ENCODE measurements around the gene RAX. TPM values are rescaled to one million over a fixed set of nuclear protein-coding genes. Genes with fewer than 3 reads are reported as not detected.

RAX gene
- total and polyA plus RNA-seq, 2 donors (not counting 1 experiment from before 2014, with no cell fraction given): not detected

- DNase-seq (ENCODE audit: low read depth in 2 of 2): no peak
- TF ChIP-seq CTCF (conservative IDR thresholded peaks at IDR 0.05 in 1 of 2, IDR thresholded peaks at IDR 0.05 in 1 of 2; ENCODE audit: low read depth in 1 of 2, low read length in 2 of 2): no peak
- no peak for TF ChIP-seq EZH2 (IDR thresholded peaks at IDR 0.05; ENCODE audit: low read length, missing control alignments)
- no peaks in the 10 kb centered on the region for H3K4me1 ChIP-seq (ENCODE audit: control insufficient read depth, extremely low read depth, insufficient read depth, low read length)
- H4K20me1 ChIP-seq (ENCODE audit: control insufficient read depth, extremely low read depth, insufficient read depth, low read length): no peaks in the 10 kb centered on the region
- no peaks in the 10 kb centered on the region for H3K79me2 ChIP-seq (ENCODE audit: control insufficient read depth, insufficient read depth, low read length)
- no peaks in the 10 kb centered on the region for H3K9me3 ChIP-seq (ENCODE audit: control insufficient read depth, insufficient read depth, low read depth, low read length)
- no peak overlapping the region for H3K9ac ChIP-seq (ENCODE audit: insufficient read depth, low read length)
- no peak overlapping the region for H3K27ac ChIP-seq (ENCODE audit: insufficient read depth, low read length)
- H3K36me3 ChIP-seq (ENCODE audit: control insufficient read depth, insufficient read depth, low read length): no peaks in the 10 kb centered on the region
- no peak overlapping the region for H3K4me3 ChIP-seq (replicated peaks in 1 of 4; ENCODE audit: control extremely low read depth in 1 of 4, insufficient read depth in 1 of 4, low read depth in 3 of 4, low read length in 4 of 4)
- H2AFZ ChIP-seq (ENCODE audit: low read length): no peak overlapping the region
- no peak overlapping the region for H3K4me2 ChIP-seq (ENCODE audit: extremely low read depth, insufficient read depth, low read length)
- peaks cover 25% of the 10 kb centered on the region for H3K27me3 ChIP-seq (ENCODE audit: control insufficient read depth, insufficient read depth, low read length)
These were observed 13.1 kb upstream of the RAX start for GRCh38 chr18:59286341-59286740.

GRCh38 chr18:59282341-59282740 is 9.1 kb upstream of the RAX start:
- H3K36me3 ChIP-seq (ENCODE audit: control insufficient read depth, insufficient read depth, low read length): no peaks in the 10 kb centered on the region
- no peaks in the 10 kb centered on the region for H3K79me2 ChIP-seq (ENCODE audit: control insufficient read depth, insufficient read depth, low read length)
- no peak overlapping the region for H2AFZ ChIP-seq (ENCODE audit: low read length)
- no peak overlapping the region for H3K9ac ChIP-seq (ENCODE audit: insufficient read depth, low read length)
- H3K4me2 ChIP-seq (ENCODE audit: extremely low read depth, insufficient read depth, low read length): no peak overlapping the region
- H3K4me3 ChIP-seq (replicated peaks in 1 of 4; ENCODE audit: control extremely low read depth in 1 of 4, insufficient read depth in 1 of 4, low read depth in 3 of 4, low read length in 4 of 4): no peak overlapping the region
- no peaks in the 10 kb centered on the region for H3K4me1 ChIP-seq (ENCODE audit: control insufficient read depth, extremely low read depth, insufficient read depth, low read length)
- H3K27ac ChIP-seq (ENCODE audit: insufficient read depth, low read length): no peak overlapping the region
- H3K27me3 ChIP-seq (ENCODE audit: control insufficient read depth, insufficient read depth, low read length): peaks cover 30% of the 10 kb centered on the region
- H4K20me1 ChIP-seq (ENCODE audit: control insufficient read depth, extremely low read depth, insufficient read depth, low read length): no peaks in the 10 kb centered on the region
- no peak for DNase-seq (ENCODE audit: low read depth in 2 of 2)
- H3K9me3 ChIP-seq (ENCODE audit: control insufficient read depth, insufficient read depth, low read depth, low read length): no peaks in the 10 kb centered on the region
- TF ChIP-seq CTCF (conservative IDR thresholded peaks at IDR 0.05 in 1 of 2, IDR thresholded peaks at IDR 0.05 in 1 of 2; ENCODE audit: low read depth in 1 of 2, low read length in 2 of 2) (no peak), EZH2 (IDR thresholded peaks at IDR 0.05; ENCODE audit: low read length, missing control alignments) (no peak)

GRCh38 chr18:59279722-59280121 is 6.5 kb upstream of the RAX start:
- no peak for DNase-seq (ENCODE audit: low read depth in 2 of 2)
- Histone ChIP-seq H4K20me1 (ENCODE audit: control insufficient read depth, extremely low read depth, insufficient read depth, low read length) (no peaks in the 10 kb centered on the region), H3K9me3 (ENCODE audit: control insufficient read depth, insufficient read depth, low read depth, low read length) (no peaks in the 10 kb centered on the region), H3K27me3 (ENCODE audit: control insufficient read depth, insufficient read depth, low read length) (peaks cover 29% of the 10 kb centered on the region), H3K36me3 (ENCODE audit: control insufficient read depth, insufficient read depth, low read length) (no peaks in the 10 kb centered on the region), H3K4me2 (ENCODE audit: extremely low read depth, insufficient read depth, low read length) (no peak overlapping the region), H3K27ac (ENCODE audit: insufficient read depth, low read length) (no peak overlapping the region), H3K9ac (ENCODE audit: insufficient read depth, low read length) (no peak overlapping the region), H3K4me1 (ENCODE audit: control insufficient read depth, extremely low read depth, insufficient read depth, low read length) (no peaks in the 10 kb centered on the region), H3K79me2 (ENCODE audit: control insufficient read depth, insufficient read depth, low read length) (no peaks in the 10 kb centered on the region), H2AFZ (ENCODE audit: low read length) (no peak overlapping the region), H3K4me3 (replicated peaks in 1 of 4; ENCODE audit: control extremely low read depth in 1 of 4, insufficient read depth in 1 of 4, low read depth in 3 of 4, low read length in 4 of 4) (no peak overlapping the region)
- no peak for TF ChIP-seq CTCF (conservative IDR thresholded peaks at IDR 0.05 in 1 of 2, IDR thresholded peaks at IDR 0.05 in 1 of 2; ENCODE audit: low read depth in 1 of 2, low read length in 2 of 2)
- TF ChIP-seq EZH2 (IDR thresholded peaks at IDR 0.05; ENCODE audit: low read length, missing control alignments): no peak

All from fibroblast of lung (primary cell).